ENCODE measurements around the gene EMD.
"Not testable (repeated sequence)": the region's sequence is repeated elsewhere in the genome, so short reads cannot be mapped to it uniquely, and the experiment has no call there.

The EMD gene

GRCh38 chrX:154396973-154397887 is 18.1 kb downstream of the EMD start:
- peak; percentile 52 for DNase-seq (ENCODE audit: low read depth)
- no peak for TF ChIP-seq CTCF (IDR thresholded peaks at IDR 0.05; ENCODE audit: low read length, missing control alignments)
- H3K4me3 ChIP-seq (replicated peaks; ENCODE audit: low read depth, low read length) = peak overlapping the region; percentile 91

GRCh38 chrX:154397888-154398667 is 19.0 kb downstream of the EMD start, which contains the start of gene RPL10:
TSS of gene RPL10 (plus strand) at chrX:154398377. CDS start at chrX:154398520, 143 bp downstream.
- peak within 1 kb of the TSS; percentile 91 for H3K4me3 ChIP-seq (replicated peaks; ENCODE audit: low read depth, low read length)
- TF ChIP-seq CTCF (IDR thresholded peaks at IDR 0.05; ENCODE audit: low read length, missing control alignments) = no peak
- peak; percentile 98 for DNase-seq (ENCODE audit: low read depth)

GRCh38 chrX:154398668-154399526 is 19.8 kb downstream of the EMD start:
- peak; percentile 84 for DNase-seq (ENCODE audit: low read depth)
- TF ChIP-seq CTCF (IDR thresholded peaks at IDR 0.05; ENCODE audit: low read length, missing control alignments) = peak; percentile 59
- peak overlapping the region; percentile 91 for H3K4me3 ChIP-seq (replicated peaks; ENCODE audit: low read depth, low read length)

- DNase-seq (ENCODE audit: low read depth) = no peak
- TF ChIP-seq CTCF (IDR thresholded peaks at IDR 0.05; ENCODE audit: low read length, missing control alignments) = no peak
- H3K4me3 ChIP-seq (replicated peaks; ENCODE audit: low read depth, low read length) = peak overlapping the region; percentile 91
These were observed 20.7 kb downstream of the EMD start for GRCh38 chrX:154399527-154400368.

GRCh38 chrX:154400369-154400817 is 21.3 kb downstream of the EMD start:
- H3K4me3 ChIP-seq (replicated peaks; ENCODE audit: low read depth, low read length) = peak overlapping the region; percentile 91
- DNase-seq (ENCODE audit: low read depth) = not testable (repeated sequence)

GRCh38 chrX:154401045-154401799 is 22.1 kb downstream of the EMD start:
- no peak for TF ChIP-seq CTCF (IDR thresholded peaks at IDR 0.05; ENCODE audit: low read length, missing control alignments)
- DNase-seq (ENCODE audit: low read depth) = no peak

More at GRCh38 chrX:154401045-154401799, 22.1 kb downstream of the EMD start:
- H3K4me3 ChIP-seq (replicated peaks; ENCODE audit: low read depth, low read length) = no peak overlapping the region

Data from fibroblast of pulmonary artery (primary cell).